ENCODE measurements around the gene PCSK5.
"Not testable (repeated sequence)": the region's sequence is repeated elsewhere in the genome, so short reads cannot be mapped to it uniquely, and the experiment has no call there.

PCSK5 gene

DNA sequence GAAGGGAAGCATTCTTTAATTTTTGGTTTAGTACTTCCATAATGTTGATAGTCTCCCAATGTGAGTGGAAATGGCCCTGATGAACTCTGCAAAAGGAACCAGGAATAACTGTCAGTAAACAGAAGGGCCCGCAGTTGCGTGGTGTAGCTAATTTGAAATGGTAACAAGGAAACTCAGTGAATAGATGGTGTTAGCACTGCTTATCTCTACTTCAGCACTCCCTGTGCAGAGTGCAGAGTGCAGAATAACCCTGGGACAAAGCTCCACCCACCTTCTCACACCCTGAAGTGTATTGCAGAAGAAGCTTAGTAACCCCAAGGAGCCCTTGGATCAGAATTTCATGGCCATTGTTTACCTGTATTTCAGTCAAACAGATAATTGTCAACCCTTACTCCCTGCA lies 158.9 kb downstream of the PCSK5 start:
- DNase-seq (ENCODE audit: low read depth in 2 of 2, low spot score in 1 of 2) = no peak

DNA sequence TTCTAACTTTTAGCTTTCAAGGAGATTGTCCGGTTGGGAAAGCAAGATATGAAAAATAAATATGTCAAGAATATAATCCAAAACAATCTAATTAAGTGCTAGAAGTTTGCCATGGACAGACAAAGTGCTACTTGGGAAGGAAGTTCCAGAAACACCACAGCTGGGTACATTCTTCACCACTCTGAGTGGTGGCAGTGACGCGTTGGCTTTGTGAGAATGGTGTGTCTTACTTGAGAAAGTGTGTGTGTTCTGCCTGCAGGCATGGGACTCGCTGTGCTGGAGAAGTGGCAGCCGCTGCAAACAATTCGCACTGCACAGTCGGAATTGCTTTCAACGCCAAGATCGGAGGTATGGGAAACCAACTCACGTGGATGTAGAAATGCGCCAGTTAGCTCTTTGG lies 177.2 kb downstream of the PCSK5 start:
- DNase-seq (ENCODE audit: low read depth in 2 of 2, low spot score in 1 of 2) = no peak

DNA sequence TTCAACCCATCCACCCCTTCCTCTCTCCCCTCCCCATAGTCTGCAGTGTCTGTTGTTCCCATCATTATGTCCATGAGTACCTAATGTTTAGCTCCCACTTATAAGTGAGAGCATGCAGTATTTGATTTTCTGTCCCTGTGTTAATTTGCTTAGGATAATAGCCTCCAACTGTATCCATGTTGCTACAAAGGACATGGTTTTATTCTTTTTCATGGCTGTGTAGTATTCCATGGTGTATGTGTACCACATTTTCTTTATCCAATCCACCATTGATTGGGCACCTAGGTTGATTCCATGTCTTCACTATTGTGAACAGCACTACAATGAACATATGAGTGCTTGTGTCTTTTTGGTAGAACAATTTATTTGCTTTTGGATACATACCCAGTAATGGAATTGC lies 187.1 kb downstream of the PCSK5 start:
- no peak for DNase-seq (ENCODE audit: low read depth in 2 of 2, low spot score in 1 of 2)

DNA sequence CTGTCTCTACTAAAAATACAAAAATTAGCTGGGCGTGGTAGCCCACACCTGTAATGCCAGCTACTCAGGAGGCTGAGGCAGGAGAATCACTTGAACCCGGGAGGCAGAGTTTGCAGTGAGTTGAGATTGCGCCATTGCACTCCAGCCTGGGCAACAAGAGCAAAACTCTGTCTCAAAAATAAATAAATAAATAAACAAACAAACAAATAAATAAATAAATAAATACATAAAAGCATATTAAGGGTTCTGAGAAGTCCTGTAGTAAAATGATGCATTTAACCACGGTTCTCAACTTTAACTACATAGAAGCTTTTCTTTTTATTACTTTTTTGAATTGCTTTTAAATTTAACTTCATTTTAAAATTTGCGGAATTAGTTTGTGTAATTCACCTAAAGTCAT lies 190.8 kb downstream of the PCSK5 start:
- DNase-seq (ENCODE audit: low read depth in 2 of 2, low spot score in 1 of 2) = not testable (repeated sequence)

- DNase-seq (ENCODE audit: low read depth in 2 of 2, low spot score in 1 of 2) = no peak
These were observed 191.6 kb downstream of the PCSK5 start for GRCh38 chr9:76082057-76082456.

- no peak for DNase-seq (ENCODE audit: low read depth in 2 of 2, low spot score in 1 of 2)
These were observed 195.1 kb downstream of the PCSK5 start for GRCh38 chr9:76085596-76085995.

- no peak for DNase-seq (ENCODE audit: low read depth in 2 of 2, low spot score in 1 of 2)
These were observed 196.1 kb downstream of the PCSK5 start for GRCh38 chr9:76086539-76086938.

DNA sequence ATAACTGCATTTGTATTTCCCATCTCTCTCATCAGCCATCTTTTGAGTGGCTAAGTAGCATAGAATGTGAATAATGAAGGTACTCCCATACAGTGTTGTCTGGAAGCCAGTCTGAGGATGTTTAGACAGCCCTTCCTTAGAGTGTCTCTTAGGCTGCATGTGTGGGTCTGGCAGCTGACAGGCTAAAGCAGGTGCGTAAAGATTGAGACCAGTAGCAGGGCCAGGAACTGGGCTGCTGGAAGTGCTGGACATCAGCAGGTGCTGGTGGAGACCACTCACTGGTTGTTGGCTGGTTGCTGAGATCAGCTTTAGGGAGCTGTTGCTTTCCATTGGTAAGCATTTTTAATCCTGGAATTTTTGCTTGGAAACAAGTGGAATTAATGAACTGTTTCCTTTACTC lies 197.5 kb downstream of the PCSK5 start:
- DNase-seq (ENCODE audit: low read depth in 2 of 2, low spot score in 1 of 2) = no peak

DNA sequence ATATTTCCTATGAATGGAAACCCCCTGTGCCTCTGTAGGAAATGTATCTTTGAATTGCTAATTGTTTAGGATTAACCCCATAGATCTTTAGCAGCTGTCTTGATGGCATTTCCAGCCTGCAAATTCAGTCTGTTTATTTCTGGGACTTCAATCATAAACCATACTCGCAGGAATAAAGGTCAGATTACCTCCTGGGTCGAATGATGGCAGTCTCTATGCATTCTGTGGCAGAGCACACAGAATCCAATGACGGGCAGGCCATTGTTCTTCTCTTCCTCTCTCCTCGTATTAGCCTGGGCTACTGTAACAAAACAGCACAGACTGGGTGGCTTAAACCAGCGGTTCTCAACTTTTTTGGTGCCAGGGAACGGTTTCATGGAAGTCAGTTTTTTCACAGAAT lies 199.9 kb downstream of the PCSK5 start:
- DNase-seq (ENCODE audit: low read depth in 2 of 2, low spot score in 1 of 2) = no peak

DNA sequence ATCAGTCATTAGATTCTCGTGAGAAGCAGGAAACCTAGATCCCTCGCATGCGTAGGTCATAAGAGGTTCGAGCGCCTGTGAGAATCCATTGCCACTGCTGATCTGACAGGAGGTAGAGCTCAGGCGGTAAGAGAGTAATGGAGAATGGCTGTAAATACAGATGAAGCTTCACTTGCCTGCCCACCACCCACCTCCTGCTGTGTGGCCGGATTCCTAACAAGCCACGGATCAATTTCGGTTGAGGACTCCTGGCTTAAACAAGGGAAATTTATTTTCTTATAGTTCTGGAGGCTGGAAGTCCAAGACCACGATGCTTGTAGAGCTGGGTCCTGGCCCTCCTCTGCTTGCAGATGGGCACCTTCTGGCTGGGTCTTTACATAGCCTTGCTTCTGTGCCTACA lies 200.4 kb downstream of the PCSK5 start:
- DNase-seq (ENCODE audit: low read depth in 2 of 2, low spot score in 1 of 2) = no peak

- no peak for DNase-seq (ENCODE audit: low read depth in 2 of 2, low spot score in 1 of 2)
These were observed 202.1 kb downstream of the PCSK5 start for GRCh38 chr9:76092572-76092971.

DNA sequence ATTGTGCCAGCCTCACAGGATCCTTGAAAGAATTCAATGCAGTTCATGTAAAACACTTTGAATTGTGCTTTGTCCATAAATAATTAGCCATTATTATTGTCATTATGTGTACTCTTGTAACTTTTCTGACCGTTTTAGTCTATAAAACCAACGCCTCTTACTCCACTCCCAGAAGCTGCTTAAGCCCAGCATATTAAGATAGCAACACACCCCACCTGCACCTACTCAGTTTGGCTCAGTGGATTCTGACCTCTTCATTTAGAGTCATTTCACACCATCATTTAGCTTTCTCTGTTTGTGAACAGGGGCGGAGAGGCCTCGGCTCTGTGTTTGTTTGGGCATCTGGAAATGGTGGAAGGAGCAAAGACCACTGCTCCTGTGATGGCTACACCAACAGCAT lies 205.1 kb downstream of the PCSK5 start:
- DNase-seq (ENCODE audit: low read depth in 2 of 2, low spot score in 1 of 2) = no peak

- no peak for DNase-seq (ENCODE audit: low read depth in 2 of 2, low spot score in 1 of 2)
These were observed 209.0 kb downstream of the PCSK5 start for GRCh38 chr9:76099516-76099915.

DNA sequence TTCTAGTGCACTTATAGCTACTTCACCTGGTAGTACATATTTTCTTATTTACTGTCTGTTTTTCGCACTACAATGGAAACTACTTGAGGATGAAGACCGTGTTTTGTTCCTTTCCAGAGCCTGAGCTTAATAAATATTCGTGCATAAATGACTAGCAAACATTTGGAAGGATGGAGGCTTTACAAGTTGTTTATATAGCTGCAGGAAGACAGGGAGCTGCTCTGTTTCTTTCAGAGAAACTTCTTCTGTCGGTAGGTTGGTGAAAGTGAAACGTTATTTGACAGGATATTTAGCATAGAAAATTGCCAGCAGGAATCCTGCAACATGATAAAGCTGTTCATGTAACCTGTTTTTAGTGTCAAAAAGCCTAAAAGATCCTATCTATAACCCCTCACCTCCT lies 210.6 kb downstream of the PCSK5 start:
- DNase-seq (ENCODE audit: low read depth in 2 of 2, low spot score in 1 of 2) = no peak

DNA sequence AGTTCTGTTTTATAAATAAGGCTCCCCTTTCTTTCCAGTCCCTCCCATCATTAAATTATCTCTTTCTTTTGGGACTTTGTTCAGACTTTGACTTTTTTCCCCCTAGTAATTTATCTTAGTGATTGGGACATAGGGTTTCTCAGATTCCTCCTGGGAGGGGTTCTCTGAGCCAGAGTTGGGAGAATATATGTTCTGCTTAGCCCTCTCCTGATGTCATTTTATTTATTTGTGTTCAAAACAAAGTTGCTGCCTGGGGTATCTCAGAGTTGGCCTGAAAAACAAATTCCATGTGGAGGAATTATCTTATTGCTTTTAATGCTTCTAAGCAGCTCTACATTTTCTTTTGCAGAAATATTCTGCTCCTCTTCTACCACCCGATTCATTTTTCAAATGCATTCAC lies 211.0 kb downstream of the PCSK5 start:
- no peak for DNase-seq (ENCODE audit: low read depth in 2 of 2, low spot score in 1 of 2)

GRCh38 chr9:76101947-76102346 lies 211.5 kb downstream of the PCSK5 start:
- DNase-seq (ENCODE audit: low read depth in 2 of 2, low spot score in 1 of 2) = no peak

GRCh38 chr9:76103531-76104315 lies 213.2 kb downstream of the PCSK5 start:
- DNase-seq (ENCODE audit: low read depth in 2 of 2, low spot score in 1 of 2) = no peak

- no peak for DNase-seq (ENCODE audit: low read depth in 2 of 2, low spot score in 1 of 2)
These were observed 217.0 kb downstream of the PCSK5 start for GRCh38 chr9:76107482-76107881.

- DNase-seq (ENCODE audit: low read depth in 2 of 2, low spot score in 1 of 2) = no peak
These were observed 219.5 kb downstream of the PCSK5 start for GRCh38 chr9:76109953-76110352.

GRCh38 chr9:76112151-76112550 lies 221.7 kb downstream of the PCSK5 start:
- DNase-seq (ENCODE audit: low read depth in 2 of 2, low spot score in 1 of 2) = no peak

DNA sequence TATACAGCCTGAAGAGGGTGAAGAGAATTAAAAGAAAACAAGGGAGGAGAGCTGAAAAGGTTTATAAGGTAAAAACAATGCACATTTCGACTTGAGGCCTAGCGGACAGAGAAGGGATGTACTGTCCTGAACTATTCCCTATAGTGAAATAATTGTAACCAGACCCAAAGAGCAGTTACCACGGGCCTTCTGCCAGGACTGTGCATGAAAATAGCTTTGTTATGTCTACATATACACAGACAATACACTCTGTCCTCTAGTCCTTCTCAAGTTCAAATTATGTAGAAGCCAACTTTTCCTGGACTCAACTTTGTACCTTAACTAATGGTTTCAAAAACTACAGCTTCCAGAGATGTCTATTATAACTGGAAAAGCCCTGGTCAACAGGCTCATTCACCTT lies 223.7 kb downstream of the PCSK5 start:
- no peak for DNase-seq (ENCODE audit: low read depth in 2 of 2, low spot score in 1 of 2)

DNA sequence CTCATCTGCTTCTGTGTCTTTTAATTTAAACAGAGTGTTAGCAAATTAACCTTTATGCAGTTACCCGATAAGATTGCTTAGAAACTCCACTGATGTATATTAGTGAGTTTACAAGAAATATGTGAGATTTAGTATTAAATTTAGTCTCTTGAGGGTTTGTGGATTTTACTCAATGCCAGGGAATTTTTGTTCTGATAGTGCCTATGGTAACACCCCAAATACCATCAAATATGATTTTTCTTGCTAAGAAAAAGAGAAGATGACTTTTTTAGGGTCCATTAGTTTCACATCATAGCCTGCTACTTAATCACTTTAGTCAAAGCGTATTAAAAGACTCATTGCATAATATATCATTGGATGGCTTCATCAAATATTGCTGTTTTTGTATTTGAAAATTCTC lies 224.9 kb downstream of the PCSK5 start:
- DNase-seq (ENCODE audit: low read depth in 2 of 2, low spot score in 1 of 2) = no peak

DNA sequence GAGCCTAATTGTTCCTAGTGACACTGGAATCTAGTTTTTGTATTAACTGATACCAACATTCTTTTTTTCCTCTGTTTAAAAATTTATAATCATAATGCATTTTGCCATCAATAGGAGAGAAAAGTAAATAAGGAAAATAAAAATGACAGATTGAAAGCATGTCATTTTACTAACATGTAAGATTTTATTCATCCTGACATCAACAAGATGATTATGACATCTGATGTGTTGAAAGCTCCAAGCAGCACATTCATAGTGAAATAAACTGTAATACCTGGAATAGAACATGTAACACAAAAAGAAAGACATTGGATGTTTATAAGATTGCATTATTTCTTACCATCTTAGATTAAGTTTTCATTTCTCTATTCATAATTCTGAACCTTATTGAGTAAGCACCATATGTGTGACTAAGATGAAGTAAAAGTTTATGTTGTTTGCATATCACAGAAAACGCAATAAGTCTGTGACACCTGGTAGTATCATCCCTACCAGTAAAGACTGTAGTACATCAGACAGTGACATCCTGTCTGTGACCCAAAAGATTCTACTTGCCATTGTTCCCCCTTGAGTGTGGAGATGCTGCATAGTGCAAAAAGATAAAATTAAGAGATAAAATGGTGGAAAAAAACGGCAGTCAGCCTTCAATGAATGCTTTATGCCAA lies 225.6 kb downstream of the PCSK5 start:
- no peak for DNase-seq (ENCODE audit: low read depth in 2 of 2, low spot score in 1 of 2)
